HCT116 (cell line): Measurements from ENCODE around the gene NGEF. TPM values are rescaled to one million over a fixed set of nuclear protein-coding genes. Genes with fewer than 3 reads are reported as not detected.

Source experiments
- ATAC-seq: fragments of 200-7000 bp; cut with Tn5 transposase; 2 replicates; pipeline ENCODE4 v1.9.1; 2020; ENCODE audit warnings: mild to moderate bottlenecking, moderate library complexity
- BruUV-seq: library from RNA; stranded (reverse); fragments of 400-500 nt; replicated peaks from 2 replicates; lab custom pipeline; 2021; lab: Mats Ljungman, UMichigan
- CTCF ChIA-PET: fragments of 300-600 bp; sonication (Branson Sonifier 250); formaldehyde crosslinking; loops from one replicate; lab custom pipeline; 2021; ENCODE audit warnings: antibody characterized with exemption; lab: Charles Lee
- POLR2A ChIA-PET: fragments of 300-600, 350-600 bp; sonication (Branson Sonifier 250); formaldehyde crosslinking; loops from one replicate; lab custom pipeline; 2021; ENCODE audit warnings: antibody characterized with exemption; lab: Charles Lee
- RAD21 ChIA-PET, 2 experiments: fragments of 300-600 bp; sonication (Branson Sonifier 250); formaldehyde crosslinking; loops; one replicate each; lab custom pipeline; 2023; ENCODE audit warnings: low total read pairs in 2 of 2; ENCODE audit not compliant: uncharacterized antibody in 2 of 2, unreplicated experiment in 2 of 2, low non-redundant PET in 1 of 2; lab: Charles Lee
- DNase-seq: peaks from one replicate; pipeline ENCODE4 v3.0.0-alpha.2; 2010; ENCODE audit warnings: low read depth, low spot score
- H2AFZ ChIP-seq: fragments of 200-600 bp; shearing (Covaris generic), sonication (generic); 2 replicates; pipeline ENCODE4 v1.6.1; 2017; ENCODE audit warnings: low read depth, mixed run types, mixed read lengths, antibody characterized with exemption, low read length; ENCODE audit not compliant: poor library complexity, severe bottlenecking
- H3K27ac ChIP-seq: 2 replicates; pipeline ENCODE4 v1.5.1; 2012; ENCODE audit warnings: low read depth, low read length
- H3K27me3 ChIP-seq: fragments of 200-600 bp; sonication (generic); 2 replicates; pipeline ENCODE4 v1.6.1; 2016; ENCODE audit warnings: mixed run types, low read length, mixed read lengths; ENCODE audit not compliant: insufficient read depth
- H3K36me3 ChIP-seq, 2 experiments: fragments of 200-500 bp in 1 of 2; fragments of 200-600 bp in 1 of 2; sonication (Bioruptor generic) in 1 of 2; sonication (generic) in 1 of 2; 2 replicates each; pipeline versions ENCODE4 v1.5.1 to v1.6.1; 2014 to 2016; ENCODE audit warnings: low read length in 2 of 2, inconsistent platforms in 1 of 2, mixed read lengths in 1 of 2, mixed run types in 1 of 2; ENCODE audit not compliant: insufficient read depth in 2 of 2, control insufficient read depth in 1 of 2
- H3K4me1 ChIP-seq, 2 experiments: fragments of 200-600 bp in 1 of 2; sonication (generic) in 1 of 2; 2 replicates each; pipeline versions ENCODE4 v1.5.1 to v1.6.1; 2012 to 2017; ENCODE audit warnings: low read length in 2 of 2, inconsistent platforms in 1 of 2, mild to moderate bottlenecking in 1 of 2, mixed read lengths in 1 of 2, mixed run types in 1 of 2, moderate library complexity in 1 of 2; ENCODE audit not compliant: insufficient read depth in 2 of 2, control insufficient read depth in 1 of 2
- H3K4me2 ChIP-seq: fragments of 200-600 bp; sonication (generic); 2 replicates; pipeline ENCODE4 v1.6.1; 2017; ENCODE audit warnings: mixed run types, low read length, mixed read lengths
- H3K4me3 ChIP-seq, 2 experiments: fragments of 200-600 bp in 1 of 2; sonication (generic) in 1 of 2; replicated peaks in 1 of 2; 2 replicates each; pipeline ENCODE4 v1.5.1; 2011 to 2016; ENCODE audit warnings: low read length in 2 of 2, control low read depth in 1 of 2, low read depth in 1 of 2, mild to moderate bottlenecking in 1 of 2, mixed read lengths in 1 of 2, mixed run types in 1 of 2
- H3K79me2 ChIP-seq: fragments of 200-600 bp; sonication (generic); 2 replicates; pipeline ENCODE4 v1.6.1; 2017; ENCODE audit warnings: mild to moderate bottlenecking, mixed run types, low read length, moderate library complexity, mixed read lengths; ENCODE audit not compliant: insufficient read depth
- H3K9ac ChIP-seq: fragments of 200-600 bp; sonication (generic); 2 replicates; pipeline ENCODE4 v1.6.1; 2016; ENCODE audit warnings: low read length, mixed read lengths
- H3K9me2 ChIP-seq: fragments of 200-600 bp; sonication (generic), shearing (Covaris generic); 2 replicates; pipeline ENCODE4 v1.6.1; 2017; ENCODE audit warnings: mixed run types, mild to moderate bottlenecking, moderate library complexity; ENCODE audit not compliant: insufficient read depth
- H3K9me3 ChIP-seq, 2 experiments: fragments of 200-500 bp in 1 of 2; fragments of 200-600 bp in 1 of 2; sonication (Bioruptor generic) in 1 of 2; sonication (generic) in 1 of 2; 2 replicates each; pipeline ENCODE4 v1.6.1; 2014 to 2017; ENCODE audit warnings: low read length in 2 of 2, mixed read lengths in 2 of 2, inconsistent platforms in 1 of 2, low read depth in 1 of 2, mild to moderate bottlenecking in 1 of 2, mixed run types in 1 of 2, moderate library complexity in 1 of 2; ENCODE audit not compliant: control insufficient read depth in 1 of 2, insufficient read depth in 1 of 2
- H4K20me1 ChIP-seq: fragments of 200-600 bp; sonication (generic), shearing (Covaris generic); 2 replicates; pipeline ENCODE4 v1.6.1; 2017; ENCODE audit warnings: mixed run types, mild to moderate bottlenecking, moderate library complexity; ENCODE audit not compliant: insufficient read depth
- EZH2 ChIP-seq: fragments of 200-600 bp; sonication (generic); IDR thresholded peaks from 2 replicates; pipeline ENCODE4 v1.6.1; 2017; ENCODE audit warnings: antibody characterized with exemption, mixed run types
- EZH2phosphoT487 ChIP-seq: fragments of 200-600 bp; IDR thresholded peaks from 2 replicates; pipeline ENCODE4 v1.6.1; 2018; ENCODE audit warnings: antibody characterized with exemption, borderline replicate concordance
- JUND ChIP-seq: IDR thresholded peaks from 2 replicates; pipeline ENCODE4 v1.6.1; 2012
- RAD21 ChIP-seq: IDR thresholded peaks from 2 replicates; pipeline ENCODE4 v1.6.1; 2012; ENCODE audit warnings: low read depth, mild to moderate bottlenecking
- SRF ChIP-seq: IDR thresholded peaks from 2 replicates; pipeline ENCODE4 v1.6.1; 2012; ENCODE audit warnings: low read depth
- TCF7L2 ChIP-seq: IDR thresholded peaks from 2 replicates; pipeline ENCODE4 v1.7.0; 2011; ENCODE audit warnings: borderline replicate concordance, inconsistent platforms; ENCODE audit not compliant: insufficient read depth, insufficient read length; ENCODE audit errors: extremely low read depth
- ZFX ChIP-seq: fragments of 450-650 bp; IDR thresholded peaks from 2 replicates; pipeline ENCODE4 v1.6.1; 2017
- ZNF274 ChIP-seq: fragments of 200-500 bp; sonication (Bioruptor generic); IDR thresholded peaks from 2 replicates; pipeline ENCODE4 v1.6.1; 2014; ENCODE audit warnings: mild to moderate bottlenecking, low read depth, low read length, inconsistent platforms
- intact Hi-C: fragments of 100-400 bp; cut with micrococcal nuclease; formaldehyde crosslinking; loops from 2 replicates; pipeline ENCODE4 v1.10.0; 2022
- total RNA-seq: library from RNA; stranded (reverse); gene quantifications from one replicate; pipeline ENCODE4 v1.2.1, GENCODE V29; 2021; ENCODE audit not compliant: unreplicated experiment

Gene NGEF
- total RNA-seq, 1 experiment from 2014 or later, result 12.6 TPM

DNA sequence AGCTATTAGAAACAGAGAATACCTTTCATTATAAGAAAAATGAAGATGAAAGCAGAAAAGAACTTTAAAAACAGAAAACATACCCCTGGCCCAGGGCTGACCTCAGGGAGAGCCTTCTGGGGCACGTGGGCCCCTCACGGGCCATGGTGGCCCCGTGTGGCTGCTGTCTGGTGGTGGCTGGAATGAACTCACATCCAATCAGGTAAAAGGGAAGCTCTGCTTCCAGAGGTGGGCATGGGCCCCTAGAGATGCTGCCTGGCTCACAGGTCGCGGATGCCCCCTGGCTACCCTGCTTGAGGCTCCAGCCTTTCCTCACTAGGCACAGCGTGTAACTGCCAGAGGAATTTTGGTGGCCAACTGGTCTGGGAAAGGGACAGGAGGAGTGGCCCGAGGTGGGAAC is 126.4 kb downstream of the NGEF start:
- ChIA-PET RAD21 (no interaction called here), POLR2A (no interaction called here), CTCF (interaction anchor here (0.6 kb wide), 1 partner anchor 32 kb away, joined by 3 read pairs; no protein-coding TSS in a partner anchor)
- Histone ChIP-seq H4K20me1 (no peaks in the 10 kb centered on the region), H3K4me3 (no peak overlapping the region), H3K79me2 (no peaks in the 10 kb centered on the region), H3K9me2 (no peaks in the 10 kb centered on the region), H3K9me3 (no peaks in the 10 kb centered on the region), H3K4me1 (peaks cover 11 to 20% of the 10 kb centered on the region in 2 experiments), H3K27ac (no peak overlapping the region), H3K27me3 (no peaks in the 10 kb centered on the region), H3K4me2 (no peak overlapping the region), H3K36me3 (no peaks in the 10 kb centered on the region), H2AFZ (no peak overlapping the region), H3K9ac (no peak overlapping the region)
- intact Hi-C loops, result no loop called here
- no peak for ATAC-seq
- no TSS peak for BruUV-seq
- DNase-seq, result no peak
- TF ChIP-seq EZH2phosphoT487, result no peak
- no peak for TF ChIP-seq ZFX

- ATAC-seq (no peak), DNase-seq (no peak)
- RAD21 ChIA-PET, result no interaction called here
- no peaks in the 10 kb centered on the region for H3K27me3 ChIP-seq
- intact Hi-C loops, result no loop called here
- CTCF ChIA-PET, result no interaction called here
- POLR2A ChIA-PET, result no interaction called here
- no peaks in the 10 kb centered on the region for H3K79me2 ChIP-seq
- no peak overlapping the region for H2AFZ ChIP-seq
- no peak overlapping the region for H3K4me2 ChIP-seq
- TF ChIP-seq TCF7L2 (no peak), EZH2 (no peak), JUND (no peak), SRF (no peak), ZFX (no peak), RAD21 (no peak), ZNF274 (no peak)
- BruUV-seq, result no TSS peak
- H3K9me2 ChIP-seq, result no peaks in the 10 kb centered on the region
- no peaks in the 10 kb centered on the region for H3K36me3 ChIP-seq
- no peak overlapping the region for H3K9ac ChIP-seq
- H3K9me3 ChIP-seq, result no peaks in the 10 kb centered on the region
- H3K4me1 ChIP-seq, result peaks cover 7 to 15% of the 10 kb centered on the region in 2 experiments
- no peaks in the 10 kb centered on the region for H4K20me1 ChIP-seq
- H3K4me3 ChIP-seq, result no peak overlapping the region
- H3K27ac ChIP-seq, result no peak overlapping the region
Measured at GRCh38 chr2:232886176-232886575, 126.9 kb downstream of the NGEF start.
